Tibial artery (tissue), 4 donors: ENCODE data around the gene DIAPH1.

Experiments used
- DNase-seq, 2 donors: peaks; one replicate each; pipeline ENCODE4 v3.0.0-alpha.2; 2019
- H3K27ac ChIP-seq, 2 donors: fragments of 200-600 bp; sonication (generic) in 1 of 2; 1 replicate in 1 of 2; 2 replicates in 1 of 2; pipeline ENCODE4 v1.5.1; 2018 to 2019; ENCODE audit warnings: mild to moderate bottlenecking in 1 of 2
- H3K27me3 ChIP-seq, 2 donors: fragments of 200-600 bp; sonication (generic) in 1 of 2; one replicate each; pipeline versions ENCODE4 v1.5.1 to v1.6.0; 2016 to 2019
- H3K36me3 ChIP-seq, 3 donors: fragments of 200-600 bp; sonication (generic) in 2 of 3; one replicate each; pipeline ENCODE4 v1.5.1; 2016 to 2019; ENCODE audit warnings: mild to moderate bottlenecking in 2 of 3
- H3K4me1 ChIP-seq, 4 donors: fragments of 200-600 bp; sonication (generic) in 2 of 4; 1 replicate in 3 of 4; 2 replicates in 1 of 4; pipeline ENCODE4 v1.5.1; 2016 to 2019
- H3K4me3 ChIP-seq, 2 donors: fragments of 200-600 bp; sonication (generic) in 1 of 2; 1 replicate in 1 of 2; 2 replicates in 1 of 2; pipeline ENCODE4 v1.5.1; 2018 to 2019; ENCODE audit warnings: mild to moderate bottlenecking in 2 of 2
- H3K9me3 ChIP-seq, 3 donors: fragments of 200-600 bp; sonication (generic) in 1 of 3; one replicate each; pipeline ENCODE4 v1.5.1; 2016 to 2019
- CTCF ChIP-seq, 2 experiments: fragments of 200-600 bp in 1 of 2; fragments of 450-650 bp in 1 of 2; IDR thresholded peaks; one replicate each; pipeline ENCODE4 v1.5.1; 2017 to 2019; ENCODE audit warnings: antibody characterized with exemption in 2 of 2, mild to moderate bottlenecking in 1 of 2, moderate library complexity in 1 of 2
- intact Hi-C: fragments of 100-400 bp; cut with DNase I; formaldehyde crosslinking; loops from one replicate; pipeline ENCODE4 v1.15.0; 2023; ENCODE audit warnings: low total_unique reads

The DIAPH1 gene

GRCh38 chr5:141508798-141509611 is 109.8 kb downstream of the DIAPH1 start:
- H3K4me1 ChIP-seq, result peaks cover 0 to 57% (median 41%) of the 10 kb centered on the region in 4 donors
- H3K4me3 ChIP-seq, result peak overlapping the region; percentile 47 to 54
- TF ChIP-seq CTCF (IDR thresholded peaks at IDR 0.05), result no peak
- H3K36me3 ChIP-seq, result peaks cover 0 to 30% (median 7%) of the 10 kb centered on the region in 3 donors
- no peaks in the 10 kb centered on the region for H3K27me3 ChIP-seq
- no peaks in the 10 kb centered on the region for H3K9me3 ChIP-seq
- H3K27ac ChIP-seq, result peak overlapping the region; percentile 91 to 95
- intact Hi-C loops, result no loop called here
- peak; percentile 87 to 92 for DNase-seq

GRCh38 chr5:141508440-141508797 is 110.4 kb downstream of the DIAPH1 start:
- no peaks in the 10 kb centered on the region for H3K9me3 ChIP-seq
- peak overlapping the region; percentile 47 to 54 for H3K4me3 ChIP-seq
- intact Hi-C loops, result no loop called here
- TF ChIP-seq CTCF (IDR thresholded peaks at IDR 0.05), result no peak
- H3K4me1 ChIP-seq, result peaks cover 0 to 53% (median 37%) of the 10 kb centered on the region in 4 donors
- H3K27ac ChIP-seq, result peak overlapping the region; percentile 91 to 95
- DNase-seq, result no peak
- H3K27me3 ChIP-seq, result no peaks in the 10 kb centered on the region
- H3K36me3 ChIP-seq, result peaks cover 0 to 30% (median 7%) of the 10 kb centered on the region in 3 donors

GRCh38 chr5:141507387-141508091 is 111.3 kb downstream of the DIAPH1 start:
- intact Hi-C loops, result no loop called here
- peak overlapping the region in 1 of 2 donors; percentile 54 for H3K4me3 ChIP-seq
- H3K27ac ChIP-seq, result peak overlapping the region; percentile 91 to 95
- peak in 1 of 2 donors; percentile 65 for DNase-seq
- H3K36me3 ChIP-seq, result peaks cover 0 to 37% (median 7%) of the 10 kb centered on the region in 3 donors
- no peak for TF ChIP-seq CTCF (IDR thresholded peaks at IDR 0.05)
- peaks cover 0 to 46% (median 37%) of the 10 kb centered on the region in 4 donors for H3K4me1 ChIP-seq
- no peaks in the 10 kb centered on the region for H3K9me3 ChIP-seq
- H3K27me3 ChIP-seq, result no peaks in the 10 kb centered on the region

- no peak for TF ChIP-seq CTCF (IDR thresholded peaks at IDR 0.05)
- Histone ChIP-seq H3K36me3 (peaks cover 0 to 32% (median 7%) of the 10 kb centered on the region in 3 donors), H3K4me3 (no peak overlapping the region), H3K4me1 (peaks cover 0 to 38% (median 35%) of the 10 kb centered on the region in 4 donors), H3K27ac (peak overlapping the region; percentile 91 to 95), H3K27me3 (no peaks in the 10 kb centered on the region), H3K9me3 (no peaks in the 10 kb centered on the region)
- intact Hi-C loops, result no loop called here
- DNase-seq, result no peak
Measured at GRCh38 chr5:141506381-141507155, 112.2 kb downstream of the DIAPH1 start.

- Histone ChIP-seq H3K4me1 (peaks cover 0 to 28% (median 25%) of the 10 kb centered on the region in 4 donors), H3K4me3 (no peak overlapping the region), H3K9me3 (no peaks in the 10 kb centered on the region), H3K27ac (no peak overlapping the region), H3K27me3 (no peaks in the 10 kb centered on the region), H3K36me3 (peaks cover 0 to 21% (median 7%) of the 10 kb centered on the region in 3 donors)
- intact Hi-C loops, result no loop called here
- no peak for DNase-seq
- no peak for TF ChIP-seq CTCF (IDR thresholded peaks at IDR 0.05)
Measured at GRCh38 chr5:141504216-141504615, 114.6 kb downstream of the DIAPH1 start.
